NCI-H187 (cell line): ENCODE results near the gene PLD6.
"Not testable (repeated sequence)": the region's sequence is repeated elsewhere in the genome, so short reads cannot be mapped to it uniquely, and the experiment has no call there.

ENCODE experiments used
- DNase-seq, 2 experiments: peaks; one replicate each; lab custom pipeline; 2025; lab: John Stamatoyannopoulos, UW

PLD6 gene

DNA sequence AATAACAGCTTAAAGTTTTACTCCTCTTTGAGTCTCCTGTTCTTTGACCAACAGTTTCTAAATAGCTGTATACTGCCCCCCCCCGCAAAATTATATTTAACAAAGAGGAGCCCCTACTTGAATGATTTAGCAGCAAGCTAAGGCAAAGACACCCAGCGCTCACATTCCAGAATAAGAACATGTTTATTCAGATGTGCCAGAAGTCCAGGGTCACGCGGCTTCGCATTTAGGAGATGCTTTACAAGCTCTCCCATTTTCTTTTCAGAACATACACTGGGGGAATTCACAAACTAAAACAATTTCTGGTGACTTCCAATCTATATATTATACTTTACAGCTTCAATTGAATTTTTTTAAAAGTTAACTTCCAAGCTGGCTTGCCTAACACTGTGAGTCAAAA, 5.3 kb downstream of the PLD6 start:
- DNase-seq: no peak

DNA sequence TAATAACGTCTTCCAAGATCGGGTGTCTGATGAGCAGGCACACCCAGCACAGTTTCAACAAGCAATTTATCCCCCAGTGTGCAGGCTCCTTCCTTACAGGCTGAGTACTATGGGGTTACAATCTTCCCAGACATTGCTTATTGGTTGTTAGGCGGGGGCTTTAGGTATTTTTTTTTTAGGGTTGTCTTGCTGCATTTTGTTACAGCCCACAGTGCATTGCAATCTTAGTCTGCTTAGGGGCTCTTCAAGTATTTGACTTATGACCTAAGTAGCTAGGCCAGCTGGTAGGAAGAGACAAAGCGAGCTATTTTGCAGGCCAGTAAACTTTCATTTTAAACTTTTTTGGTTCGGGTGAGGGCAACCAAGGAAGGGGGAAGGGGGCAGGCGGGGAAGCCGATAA, 5.8 kb downstream of the PLD6 start:
- DNase-seq: no peak

DNA sequence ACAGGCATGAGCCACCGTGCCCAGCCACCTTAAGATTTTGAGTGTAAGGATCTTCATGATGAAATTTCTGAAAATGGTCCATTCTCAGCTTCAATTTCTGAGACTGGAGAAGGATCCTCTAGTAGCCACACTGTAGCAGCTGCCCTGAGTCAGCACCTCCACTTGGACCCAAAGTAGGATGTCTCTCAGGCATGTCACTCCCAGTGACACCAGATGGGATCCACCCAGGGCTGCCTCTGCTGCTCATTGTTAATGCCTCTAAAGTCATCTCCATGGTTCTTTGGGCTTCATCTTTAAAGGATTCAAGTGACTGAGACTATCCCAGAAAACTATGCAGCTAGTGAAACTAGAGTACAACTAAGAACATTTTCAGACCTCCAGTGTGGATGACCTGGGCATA, 7.9 kb downstream of the PLD6 start:
- no peak for DNase-seq

DNA sequence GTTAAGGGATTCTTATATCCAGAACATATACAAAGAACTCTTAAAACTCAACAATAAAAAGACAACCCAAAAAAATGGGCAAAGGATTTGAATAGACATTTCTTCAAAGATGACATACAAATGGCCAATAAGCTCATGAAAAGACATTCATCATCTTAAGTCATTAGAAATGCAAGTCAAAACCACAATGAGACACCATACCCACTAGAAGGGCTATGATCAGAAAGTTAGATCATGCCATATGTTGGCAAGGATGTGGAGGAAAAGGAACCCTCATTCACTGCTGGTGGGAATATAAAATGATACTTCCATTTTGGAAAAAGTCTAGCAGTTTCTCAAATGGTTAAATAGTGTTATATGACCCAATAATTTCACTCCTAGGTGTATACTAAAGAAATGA, 9.4 kb downstream of the PLD6 start:
- no peak for DNase-seq

DNA sequence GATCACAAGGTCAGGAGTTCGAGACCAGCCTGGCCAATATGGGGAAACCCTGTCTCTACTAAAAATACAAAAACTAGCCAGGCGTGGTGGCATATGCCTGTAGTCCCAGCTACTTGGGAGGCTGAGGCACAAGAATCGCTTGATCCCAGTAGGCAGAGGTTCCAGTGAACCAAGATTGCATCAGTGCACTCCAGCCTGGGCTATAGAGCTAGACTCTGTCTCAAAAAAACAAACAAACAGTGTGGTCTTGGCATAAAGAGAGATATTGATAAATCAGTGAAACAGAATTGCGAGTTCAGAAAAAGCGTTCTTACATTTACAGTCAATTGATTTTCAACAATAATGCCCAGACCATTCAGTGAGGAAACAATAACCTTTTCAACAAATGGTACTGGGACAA, 10.7 kb downstream of the PLD6 start:
- DNase-seq: not testable (repeated sequence)

DNA sequence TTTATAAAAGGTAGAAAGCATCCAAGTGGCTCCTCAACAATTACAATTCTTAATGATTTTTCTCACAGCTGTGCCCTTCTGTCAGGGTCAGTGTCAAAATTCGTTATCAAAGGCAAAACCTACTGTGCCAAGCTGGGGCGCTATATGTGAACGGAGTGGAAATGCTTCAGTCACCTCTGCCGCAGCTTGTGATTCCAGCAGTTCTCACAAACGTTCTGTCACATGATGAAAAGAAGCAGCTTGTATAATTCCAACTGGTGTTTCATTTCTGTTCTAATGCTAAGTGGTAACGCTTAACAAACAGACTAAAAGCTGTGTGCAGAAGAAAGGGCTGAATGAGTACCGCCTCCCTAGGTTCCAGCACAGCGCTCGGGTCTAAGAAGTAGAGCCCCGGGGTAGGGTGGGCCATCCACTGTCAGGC, 14.2 kb downstream of the PLD6 start:
- DNase-seq: no peak

DNA sequence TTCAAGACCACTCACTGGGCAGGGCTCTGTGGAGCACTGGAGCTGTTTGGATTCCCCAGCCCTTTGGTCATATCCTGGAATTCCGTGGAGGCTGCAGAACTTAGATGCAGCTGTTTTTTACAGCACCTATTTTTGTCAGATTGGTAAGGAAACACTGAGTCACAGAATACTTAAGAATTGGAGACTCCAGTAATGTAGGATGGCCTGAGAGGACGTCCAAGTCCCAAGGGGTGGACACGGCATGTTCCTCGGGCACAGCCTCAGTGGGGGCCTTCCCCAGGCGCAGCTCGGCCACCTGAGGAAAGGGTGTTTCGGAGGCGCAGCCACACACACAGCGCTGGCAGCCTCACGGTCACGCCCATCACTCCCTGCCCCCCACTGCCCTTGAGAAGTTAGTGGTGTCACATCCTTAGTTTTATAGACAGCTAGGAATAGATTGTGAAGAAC, 14.8 kb downstream of the PLD6 start:
- DNase-seq: no peak

DNA sequence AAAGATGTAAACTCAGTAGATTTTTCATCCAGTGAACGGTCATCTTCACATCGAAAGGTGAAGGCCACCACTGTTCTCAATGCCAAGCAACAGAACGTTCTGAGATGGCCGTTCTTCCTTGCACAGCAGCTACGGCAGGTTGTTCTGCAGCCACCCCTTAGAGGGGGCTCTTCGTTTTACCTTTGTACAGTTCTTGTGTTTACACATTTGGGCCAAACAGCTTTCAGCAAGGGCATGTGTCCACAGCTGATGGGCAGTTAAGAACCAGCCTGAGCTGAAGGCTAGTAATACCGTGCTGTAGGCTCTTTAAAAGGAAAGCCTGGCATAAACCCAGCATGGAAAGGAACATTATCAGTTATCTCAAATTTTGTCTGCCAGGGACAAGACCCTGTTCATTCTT, 15.9 kb downstream of the PLD6 start:
- DNase-seq: no peak

DNA sequence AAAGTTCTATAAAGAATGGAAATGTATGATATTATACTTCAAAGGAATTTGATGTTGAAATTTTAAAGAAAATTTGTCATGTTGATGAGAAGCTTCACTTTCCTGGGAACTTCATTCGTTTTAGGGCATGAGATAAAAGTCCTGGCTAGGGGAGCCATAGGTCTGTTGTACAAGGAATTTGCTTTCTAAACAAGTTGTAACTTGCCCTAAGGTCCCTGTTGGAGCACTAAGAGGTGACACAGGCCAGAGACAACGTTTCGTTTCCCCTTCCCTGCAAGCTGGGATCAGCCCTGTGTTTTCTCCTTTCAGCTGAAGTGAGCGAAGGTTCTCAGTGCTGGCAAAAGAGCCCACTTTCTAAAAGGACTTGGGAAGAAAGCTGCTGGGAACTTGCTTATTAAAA, 16.6 kb downstream of the PLD6 start:
- no peak for DNase-seq

DNA sequence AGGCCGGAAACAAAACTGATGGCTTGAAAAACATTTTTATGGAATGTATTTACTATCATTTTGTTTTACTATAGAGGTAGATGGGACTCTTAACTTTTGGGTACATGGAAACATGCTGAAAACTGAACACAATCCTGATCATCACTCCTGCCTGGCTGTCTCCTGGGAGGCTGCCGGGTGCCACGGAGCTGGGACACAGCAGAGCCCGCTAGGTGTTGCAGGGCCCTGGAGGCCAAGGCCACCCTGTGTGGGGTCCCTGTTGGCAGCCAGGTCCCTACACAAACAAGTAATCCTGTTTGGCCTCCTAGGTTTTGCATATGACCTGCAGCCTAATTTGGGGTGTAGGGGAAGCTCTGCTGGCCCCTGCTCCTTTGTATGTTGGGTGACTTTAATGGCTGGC, 17.5 kb downstream of the PLD6 start:
- DNase-seq: no peak

DNA sequence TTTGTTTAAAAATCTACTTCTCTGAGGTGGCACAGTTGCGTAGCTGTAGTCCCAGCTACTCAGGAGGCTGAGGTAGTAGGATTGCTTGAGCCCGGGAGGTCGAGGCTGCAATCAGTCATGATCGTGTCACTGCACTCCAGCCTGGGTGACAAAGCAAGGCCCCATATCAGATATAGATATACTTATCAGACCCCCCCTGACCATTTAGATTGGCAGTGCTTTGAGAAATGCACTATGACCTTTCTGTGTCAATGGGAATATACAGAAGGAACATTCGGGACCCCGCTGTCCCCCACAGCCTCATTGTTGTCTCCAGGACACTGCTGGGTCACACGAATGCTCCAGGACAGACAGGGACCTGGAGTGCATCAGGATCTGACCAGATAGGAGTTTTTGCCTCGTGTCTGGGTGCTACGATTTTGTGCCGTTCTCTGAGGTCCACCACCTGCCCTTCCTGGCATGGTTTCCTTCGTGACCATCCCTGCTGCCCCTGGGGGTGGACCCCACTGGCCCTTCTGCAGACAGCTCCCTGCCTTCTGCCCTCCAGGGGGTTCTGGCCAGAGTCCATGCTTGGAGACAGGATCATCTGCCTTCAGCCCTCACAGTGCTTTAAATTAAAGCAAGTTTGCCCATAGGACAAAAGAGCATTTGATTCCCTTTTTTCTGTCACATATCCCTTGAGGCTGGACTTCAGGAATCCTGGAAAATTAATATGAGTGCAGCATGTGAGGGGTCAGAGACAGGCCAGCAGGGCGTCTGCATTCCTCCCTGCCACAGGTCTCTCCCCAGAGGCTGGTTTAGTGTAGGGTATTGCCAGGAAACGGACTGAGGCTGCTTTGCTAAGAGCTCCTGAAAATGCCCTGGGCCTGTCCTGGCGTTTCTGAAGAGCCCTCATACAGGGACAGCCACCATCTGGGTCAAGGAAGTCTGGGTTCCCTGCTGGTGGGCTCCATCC, 19.3 kb downstream of the PLD6 start:
- no peak for DNase-seq

DNA sequence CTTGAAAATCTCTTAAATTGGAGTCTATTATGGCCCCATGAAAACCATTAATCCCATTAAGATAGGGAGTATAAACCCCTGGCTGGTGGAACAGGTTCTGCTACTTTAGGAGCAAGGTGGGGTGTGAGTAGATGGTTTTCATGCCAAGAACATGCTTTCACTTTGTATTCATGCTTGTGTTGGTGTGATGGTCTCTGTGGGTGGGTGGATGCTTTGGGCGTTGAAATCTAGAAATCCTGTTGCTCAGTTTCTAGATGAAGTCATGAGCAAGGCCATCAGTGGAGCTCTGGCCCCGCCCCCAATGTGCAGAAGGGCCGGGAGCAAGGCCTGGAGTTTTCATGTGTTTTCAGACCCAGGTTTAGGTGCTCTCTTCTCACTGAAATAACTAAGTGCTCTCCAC, 20.1 kb downstream of the PLD6 start:
- DNase-seq: no peak

DNA sequence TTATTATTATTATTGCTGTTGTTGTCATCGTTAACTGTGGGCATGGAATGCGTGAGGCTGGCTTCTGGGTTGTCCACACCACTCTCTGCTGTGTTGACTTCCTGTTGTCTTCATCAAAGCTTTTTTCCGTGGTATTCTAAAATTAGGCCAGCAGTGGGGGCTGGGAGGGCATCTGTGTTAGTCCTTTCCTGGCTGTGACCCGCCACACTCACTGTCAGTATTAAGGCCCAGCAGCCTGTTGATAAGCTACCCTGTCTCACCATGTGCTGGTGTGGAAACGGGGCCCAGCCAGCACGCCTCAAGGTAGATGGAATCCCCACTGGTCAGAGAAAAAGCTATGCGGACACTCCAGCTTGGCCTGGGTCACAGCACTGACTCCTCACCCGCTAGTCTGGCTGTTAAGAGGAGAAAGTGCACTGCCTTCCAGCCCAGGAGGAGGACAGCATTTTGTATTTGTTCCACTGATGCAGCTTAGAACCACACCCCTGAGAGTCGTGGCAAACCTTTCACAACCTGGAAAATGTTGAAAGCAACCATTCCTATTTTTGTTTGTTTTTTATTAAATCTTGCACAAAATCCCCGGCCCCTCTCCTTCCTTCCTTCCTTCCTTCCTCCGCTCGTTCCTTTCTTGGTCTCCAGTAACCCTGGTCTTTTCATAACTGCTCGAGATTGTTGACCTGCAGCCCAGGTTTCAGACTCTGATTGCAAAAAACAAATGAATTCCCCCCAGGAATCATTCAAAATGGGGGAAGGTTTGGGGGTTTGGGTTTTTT, 21.0 kb downstream of the PLD6 start:
- DNase-seq: not testable (repeated sequence)

DNA sequence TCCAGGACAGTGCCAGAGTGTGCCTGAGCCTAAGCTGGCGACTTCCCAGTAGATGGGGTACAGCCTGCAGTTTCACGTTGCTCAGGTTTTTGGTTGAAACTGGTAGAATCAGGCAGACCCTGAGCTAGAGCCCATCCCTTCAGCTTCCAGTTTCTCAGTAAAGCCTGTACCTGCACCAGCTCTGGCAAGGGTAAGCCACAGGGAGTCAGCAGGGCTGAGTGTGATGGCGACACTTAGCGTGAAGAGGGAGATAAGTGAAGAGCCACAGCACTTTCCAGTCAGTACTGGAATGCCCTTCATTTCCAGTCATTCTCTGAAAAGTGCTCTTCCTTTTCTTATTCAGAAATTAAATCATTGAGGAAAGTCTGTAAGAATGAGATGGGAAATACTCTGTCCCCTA, 22.4 kb downstream of the PLD6 start:
- no peak for DNase-seq

DNA sequence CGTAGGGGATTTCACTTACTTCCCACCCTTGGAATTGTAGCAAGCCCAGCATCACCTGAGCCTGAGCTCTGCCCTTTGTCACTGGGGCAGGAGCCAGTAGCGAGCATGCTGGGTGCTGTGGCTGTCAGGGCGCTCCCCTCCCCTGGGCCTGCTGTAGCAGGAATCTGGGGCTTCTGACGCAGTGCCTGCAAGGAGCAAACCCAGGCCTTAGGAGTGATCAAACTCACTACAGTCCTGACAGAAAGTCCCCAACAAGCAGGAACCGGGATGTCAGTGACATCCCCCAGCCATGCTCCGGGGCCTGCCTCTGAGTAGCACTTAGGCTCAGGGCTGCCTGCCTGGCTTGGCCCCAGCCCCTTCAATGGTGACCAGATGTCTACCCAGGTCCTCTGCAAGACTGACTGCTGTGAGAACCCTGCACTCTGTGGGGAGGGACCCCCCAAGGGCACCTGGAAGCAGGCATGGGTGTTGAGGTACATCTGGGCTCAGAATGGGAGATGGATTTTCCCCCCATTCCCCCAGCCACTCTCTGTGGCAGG, 23.5 kb downstream of the PLD6 start:
- no peak for DNase-seq

DNA sequence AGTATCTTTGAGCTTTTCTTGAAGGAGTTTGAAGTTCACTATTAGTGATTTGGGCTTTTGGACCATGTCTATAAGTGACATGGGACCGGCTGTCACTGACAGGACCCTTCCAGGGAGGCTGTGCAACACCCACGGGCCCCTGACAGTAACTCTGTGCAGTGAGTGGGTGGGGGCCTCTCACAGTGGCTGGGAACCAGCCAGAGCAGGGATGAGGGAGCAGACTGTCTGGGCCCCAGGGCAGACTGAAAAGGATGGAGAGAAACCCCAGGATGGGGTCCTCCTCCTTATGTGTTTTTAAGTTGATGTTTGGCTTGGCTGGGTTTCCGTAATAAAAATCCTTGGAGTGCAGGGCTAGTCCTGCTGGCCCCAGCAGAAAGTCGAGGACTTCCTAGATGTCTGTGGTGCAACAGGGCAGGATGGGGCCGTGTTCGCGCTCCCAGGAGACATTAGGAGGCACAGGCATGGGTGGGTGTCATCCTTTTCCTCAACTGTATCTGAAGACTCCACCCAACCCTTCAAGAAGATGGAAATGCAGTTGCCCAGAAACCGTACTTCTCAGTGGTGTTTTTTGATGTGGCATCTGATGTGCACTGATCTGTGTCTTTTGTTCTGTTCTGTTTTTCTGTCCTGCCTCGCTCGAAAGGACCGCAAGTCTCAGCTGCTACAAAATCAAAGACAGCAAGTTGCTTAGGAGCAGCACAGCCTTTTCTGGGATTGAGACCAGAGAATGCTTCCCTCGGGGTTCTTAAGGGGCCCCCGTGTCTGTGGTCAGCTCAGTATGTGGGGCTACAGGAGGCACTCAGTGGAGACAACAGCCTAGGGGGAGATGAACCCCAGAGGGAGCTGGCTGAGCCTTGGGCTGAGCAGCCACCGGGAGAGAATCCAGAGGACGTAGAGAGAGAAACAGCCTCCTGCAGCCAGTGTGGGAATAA, 24.2 kb downstream of the PLD6 start:
- DNase-seq: no peak

DNA sequence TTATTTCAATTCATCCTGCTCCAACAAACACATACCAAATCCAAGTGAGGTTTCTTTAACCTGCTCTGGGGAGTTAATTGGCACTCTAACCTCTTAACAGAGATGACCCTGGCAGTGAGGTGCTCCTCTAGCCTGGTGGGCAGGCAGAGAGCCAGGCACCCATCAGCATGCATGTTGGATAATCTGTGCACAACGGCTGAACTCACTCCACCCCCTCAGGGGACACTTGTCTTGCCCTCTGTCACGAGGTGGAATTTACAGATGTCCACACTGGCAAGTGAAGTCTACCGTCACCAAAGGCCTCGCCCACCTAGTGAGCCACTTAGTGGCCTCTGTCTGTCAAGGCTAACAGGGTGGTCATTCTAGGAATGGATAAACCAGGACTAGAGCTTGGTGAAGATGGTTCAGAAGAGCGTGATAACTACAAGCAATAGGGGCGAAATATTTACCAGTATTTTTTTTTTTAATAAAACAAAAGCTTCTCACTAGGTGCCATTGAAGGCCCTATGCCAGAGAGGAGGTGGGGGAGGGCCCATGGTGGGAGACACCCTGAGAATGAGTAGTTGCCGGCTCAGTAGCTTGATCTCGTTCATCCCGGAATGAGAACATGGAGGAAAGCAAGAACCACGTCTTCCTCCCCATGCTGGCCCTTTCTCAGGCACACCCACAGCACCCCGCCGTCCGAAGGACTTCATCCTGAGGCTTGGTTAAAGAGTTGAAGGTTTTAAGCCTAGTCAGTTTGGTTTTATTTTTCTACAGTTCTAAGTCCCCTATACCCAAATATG, 25.2 kb downstream of the PLD6 start:
- no peak for DNase-seq

DNA sequence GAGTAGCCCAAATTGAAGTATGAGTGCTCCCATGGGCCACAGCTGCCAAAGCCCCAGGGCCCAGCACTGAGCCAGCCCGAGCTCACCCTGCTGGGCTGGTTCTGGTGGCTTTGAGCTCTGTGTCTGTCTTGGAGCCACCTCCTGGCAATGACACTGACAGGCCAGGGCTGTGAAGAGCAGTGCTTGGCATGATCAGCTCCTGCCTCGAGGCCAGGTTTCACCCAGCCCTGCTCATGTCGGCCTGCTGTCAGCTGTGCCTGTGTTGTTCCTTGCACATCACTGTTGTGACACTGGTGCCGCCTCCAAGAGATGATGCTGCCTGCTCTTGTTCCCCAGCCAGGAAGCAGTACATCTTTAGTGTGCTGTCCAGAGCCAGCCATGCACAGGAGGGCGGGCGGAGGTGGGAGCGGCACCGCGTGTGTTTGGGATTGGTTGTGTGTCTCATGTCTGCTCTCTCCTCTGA, 26.0 kb downstream of the PLD6 start:
- no peak for DNase-seq

DNA sequence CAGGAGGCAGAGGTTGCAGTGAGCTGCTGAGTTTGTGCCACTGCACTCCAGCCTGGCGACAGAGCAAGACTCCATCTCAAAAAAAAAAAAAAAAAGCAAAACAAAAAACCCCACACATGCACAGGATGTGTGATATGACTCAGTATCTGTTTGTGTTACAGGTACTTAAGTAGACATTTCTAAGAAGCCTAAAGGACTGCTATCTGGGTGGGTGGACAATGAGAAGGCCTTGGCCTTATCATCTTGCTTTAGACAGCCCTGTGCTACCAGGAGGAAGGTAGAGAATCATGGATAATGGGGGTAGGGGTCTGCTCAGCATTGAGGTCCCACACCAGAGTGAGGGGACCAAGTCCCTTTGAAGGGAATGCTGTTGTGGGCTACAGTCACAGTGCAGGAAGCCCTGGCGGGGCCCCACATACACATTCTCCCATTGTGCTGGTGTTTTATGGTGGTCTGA, 26.7 kb downstream of the PLD6 start:
- DNase-seq: no peak

DNA sequence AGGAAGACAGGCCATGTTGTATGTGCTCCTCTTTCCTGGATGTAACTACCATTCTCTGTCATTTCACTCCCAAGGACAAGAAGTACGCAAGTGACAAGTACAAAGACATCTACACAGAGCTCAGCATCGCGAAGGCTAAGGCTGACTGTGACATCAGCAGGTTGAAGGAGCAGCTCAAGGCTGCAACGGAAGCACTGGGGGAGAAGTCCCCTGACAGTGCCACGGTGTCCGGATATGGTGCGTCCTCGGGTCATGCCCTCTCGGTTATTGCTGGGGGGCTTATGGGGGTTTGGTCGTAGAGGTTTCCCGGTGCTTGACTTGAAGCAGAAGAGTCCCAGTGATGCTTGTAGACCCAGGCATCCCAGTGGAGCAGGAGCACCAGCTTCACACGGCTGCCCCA, 29.0 kb downstream of the PLD6 start:
- no peak for DNase-seq

DNA sequence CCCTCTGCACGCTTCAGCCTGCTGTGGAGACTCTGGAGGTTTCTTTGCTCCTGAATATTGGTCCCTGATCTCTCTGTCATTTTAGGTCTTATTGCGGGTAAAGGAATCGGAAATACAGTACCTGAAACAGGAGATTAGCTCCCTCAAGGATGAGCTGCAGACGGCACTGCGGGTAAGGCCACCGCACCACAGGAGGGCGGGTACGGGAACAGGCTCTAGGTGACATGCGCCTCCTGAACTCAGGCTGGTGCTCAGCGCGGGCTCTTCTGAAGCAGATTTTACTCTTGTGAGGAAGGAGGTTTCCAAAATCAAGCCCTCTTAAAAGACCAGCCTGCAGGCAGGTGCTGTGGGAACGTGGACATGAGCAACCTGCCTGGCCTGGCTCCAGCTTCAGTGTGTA, 29.8 kb downstream of the PLD6 start:
- DNase-seq: no peak
